ENCODE measurements around the gene SH3YL1.

SH3YL1 gene

DNA sequence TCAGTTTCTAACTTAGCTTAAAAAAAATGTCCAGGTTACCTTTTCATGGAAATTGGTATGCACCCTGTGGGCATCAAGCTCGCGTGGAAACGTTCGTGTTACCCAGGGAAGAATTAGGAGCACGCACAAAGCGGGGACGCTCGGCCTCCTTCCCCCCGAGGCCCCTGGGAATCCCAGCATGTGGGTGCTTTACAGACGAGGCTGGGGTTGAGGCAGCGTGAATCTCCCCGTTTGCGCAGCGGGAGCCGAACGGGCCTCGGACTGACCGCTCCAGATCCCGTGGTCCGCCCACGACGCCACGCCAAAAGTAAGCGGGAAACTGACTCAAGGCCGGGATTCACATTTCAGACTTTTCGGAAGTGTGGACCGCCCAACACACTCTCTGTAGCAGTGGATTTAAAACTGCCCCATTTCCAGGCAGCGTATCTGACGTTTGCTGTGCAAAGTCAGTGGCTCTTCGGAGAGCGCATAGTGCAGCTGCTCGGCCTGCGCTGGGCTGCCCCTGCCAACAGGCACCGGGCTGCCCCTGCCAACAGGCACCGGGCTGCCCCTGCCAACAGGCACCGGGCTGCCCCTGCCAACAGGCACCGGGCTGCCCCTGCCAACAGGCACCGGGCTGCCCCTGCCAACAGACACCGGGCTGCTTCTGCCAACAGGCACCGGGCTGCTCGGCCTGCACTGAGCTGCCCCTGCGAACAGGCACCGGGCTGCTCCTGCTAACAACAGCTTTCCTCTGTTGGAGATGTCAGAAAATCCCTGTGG lies 49.7 kb downstream of the SH3YL1 start:
- no peak for DNase-seq (ENCODE audit: low spot score)

DNA sequence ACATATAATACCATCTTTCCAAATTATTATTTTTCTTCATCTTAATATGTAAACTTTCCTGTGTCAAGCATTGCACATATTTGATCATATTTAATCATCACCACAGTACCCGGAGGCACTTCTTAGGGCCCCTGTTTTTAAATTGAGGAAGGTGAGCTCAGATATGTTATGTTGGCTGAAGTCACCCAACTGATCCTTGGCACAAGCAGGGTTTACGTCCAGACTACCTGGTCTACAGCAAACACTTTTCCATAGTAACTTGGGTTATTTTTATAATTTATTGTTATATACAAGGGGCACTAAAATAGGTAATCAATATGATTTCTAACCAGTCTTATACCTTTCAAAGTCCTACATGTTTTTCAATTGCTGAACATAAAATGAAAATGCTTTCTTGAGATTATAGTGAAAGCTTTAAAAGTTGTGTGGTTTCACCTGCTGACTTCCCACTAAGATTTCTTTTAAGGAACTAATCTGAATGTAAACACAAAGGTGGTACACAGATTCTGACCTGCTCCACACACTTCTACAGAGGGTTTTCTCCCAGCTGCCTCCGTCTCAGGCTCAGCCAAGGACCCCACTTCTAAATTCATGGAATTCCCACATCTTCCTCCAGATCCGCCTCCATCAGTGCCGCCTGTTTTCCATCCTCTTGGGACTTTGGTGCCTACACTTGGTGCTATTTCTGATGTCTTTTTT lies 52.2 kb downstream of the SH3YL1 start:
- no peak for DNase-seq (ENCODE audit: low spot score)

DNA sequence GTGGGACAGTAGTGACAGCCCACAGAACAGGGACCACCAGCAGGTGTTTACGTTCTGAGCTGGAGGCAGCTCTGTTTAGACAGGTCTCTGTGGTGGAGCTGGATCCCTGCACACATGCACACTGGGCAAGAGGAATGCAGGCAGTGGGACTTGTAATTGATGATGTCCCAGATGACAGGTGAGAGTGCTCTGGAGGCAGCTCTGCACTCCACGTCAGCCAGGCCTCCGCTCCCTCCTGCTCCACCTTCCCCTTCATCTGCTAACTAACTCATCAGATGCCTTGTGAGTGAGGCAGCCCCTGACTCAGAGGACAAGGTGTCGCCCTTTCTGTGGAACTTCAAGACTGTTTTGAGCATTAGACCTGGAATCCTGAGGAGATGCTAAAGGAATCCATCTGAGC lies 53.2 kb downstream of the SH3YL1 start:
- peak; percentile 16 for DNase-seq (ENCODE audit: low spot score)

DNA sequence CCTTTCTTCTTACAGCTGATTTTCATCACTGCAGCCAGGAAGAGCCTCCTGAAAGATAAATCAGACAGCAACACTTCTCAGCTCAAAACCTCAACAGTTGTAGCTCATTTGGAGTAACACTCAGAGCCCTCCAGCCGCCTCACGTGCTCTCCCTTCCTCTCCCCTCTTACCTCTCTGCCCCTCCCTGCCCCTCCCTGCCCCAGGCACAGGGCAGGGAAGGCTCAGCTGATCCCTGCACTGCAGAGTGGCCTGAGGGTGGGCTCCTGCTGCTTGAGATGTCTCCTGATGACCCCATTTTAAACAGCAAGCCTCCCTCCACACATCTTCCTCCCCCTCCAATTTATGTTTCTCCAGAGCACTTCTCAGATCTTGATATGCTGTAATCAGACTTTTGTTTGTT lies 54.4 kb downstream of the SH3YL1 start:
- DNase-seq (ENCODE audit: low spot score), result no peak

DNA sequence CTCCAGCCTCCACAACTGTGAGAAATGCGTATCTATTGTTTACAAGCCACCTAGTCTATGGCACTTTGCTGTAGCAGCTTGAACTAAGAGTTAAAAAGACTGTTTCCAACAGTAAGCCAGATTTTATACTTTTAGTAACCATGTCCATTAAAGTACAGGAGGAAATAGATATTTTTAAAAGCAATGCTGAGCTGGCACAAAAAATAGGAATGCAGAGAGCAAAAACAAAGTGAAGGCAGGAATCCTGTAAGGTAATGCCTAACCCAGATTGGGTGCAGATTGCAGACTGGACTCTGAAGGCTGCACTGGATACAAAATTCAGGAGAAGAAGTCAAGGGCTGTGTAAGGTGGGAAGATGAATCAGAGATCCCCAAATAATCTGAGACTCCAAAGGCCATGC lies 55.5 kb downstream of the SH3YL1 start:
- no peak for DNase-seq (ENCODE audit: low spot score)

DNA sequence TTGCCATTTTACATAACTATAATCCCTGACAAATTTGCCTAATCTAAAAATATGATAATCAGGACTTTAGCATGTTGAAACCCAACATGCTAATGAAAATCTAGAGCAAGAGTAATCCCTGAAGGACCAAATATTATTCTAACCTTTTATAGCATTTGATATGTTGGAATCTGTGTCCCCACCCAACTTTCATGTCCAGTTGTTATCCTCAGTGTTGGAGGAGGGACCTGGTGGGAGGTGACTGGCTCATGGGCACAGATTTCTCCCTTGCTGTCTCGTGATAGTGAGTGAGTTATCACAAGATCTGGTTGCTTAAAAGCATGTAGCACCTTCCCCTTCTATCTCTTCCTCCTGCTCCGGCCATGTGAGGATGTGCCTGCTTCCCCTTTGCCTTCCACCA lies 59.8 kb downstream of the SH3YL1 start:
- no peak for DNase-seq (ENCODE audit: low spot score)

DNA sequence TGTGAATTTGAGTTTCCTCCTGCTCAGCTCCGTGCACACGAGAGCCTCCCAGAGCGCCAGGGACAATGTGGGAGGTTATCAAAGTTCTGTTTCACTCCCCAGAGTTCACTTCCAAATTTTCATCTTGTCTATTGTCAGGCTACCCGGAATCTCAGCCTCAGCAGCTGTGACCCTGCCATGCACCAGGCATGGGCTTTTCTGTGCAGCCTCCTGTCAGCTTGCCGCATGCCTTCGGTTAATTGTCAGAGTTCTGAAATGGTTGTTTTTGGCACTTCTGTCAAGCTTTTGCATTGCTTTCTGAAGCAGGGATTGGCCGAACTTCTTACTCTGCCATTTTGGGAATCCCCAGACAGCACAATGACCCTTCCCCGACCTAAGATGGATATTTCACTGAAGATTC lies 60.4 kb downstream of the SH3YL1 start:
- no peak for DNase-seq (ENCODE audit: low spot score)

DNA sequence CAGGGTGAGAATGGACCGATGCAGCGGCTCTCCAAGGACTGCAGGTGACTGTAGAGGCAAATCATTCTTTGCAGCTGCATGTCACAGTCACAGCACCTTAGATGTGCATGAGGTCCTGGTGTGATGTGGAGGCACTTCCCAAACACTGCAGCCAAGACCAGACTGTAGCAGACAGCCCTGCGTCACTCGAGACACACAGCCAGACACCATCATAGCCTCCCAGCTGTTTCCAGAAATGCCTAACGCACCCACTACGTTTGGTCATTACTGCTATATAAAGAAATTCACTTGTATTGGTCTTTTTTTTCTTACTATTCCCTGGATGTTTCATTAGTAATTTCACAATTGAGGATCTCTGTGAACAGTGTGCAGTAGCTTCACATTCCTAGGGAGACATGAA lies 60.9 kb downstream of the SH3YL1 start:
- no peak for DNase-seq (ENCODE audit: low spot score)

DNA sequence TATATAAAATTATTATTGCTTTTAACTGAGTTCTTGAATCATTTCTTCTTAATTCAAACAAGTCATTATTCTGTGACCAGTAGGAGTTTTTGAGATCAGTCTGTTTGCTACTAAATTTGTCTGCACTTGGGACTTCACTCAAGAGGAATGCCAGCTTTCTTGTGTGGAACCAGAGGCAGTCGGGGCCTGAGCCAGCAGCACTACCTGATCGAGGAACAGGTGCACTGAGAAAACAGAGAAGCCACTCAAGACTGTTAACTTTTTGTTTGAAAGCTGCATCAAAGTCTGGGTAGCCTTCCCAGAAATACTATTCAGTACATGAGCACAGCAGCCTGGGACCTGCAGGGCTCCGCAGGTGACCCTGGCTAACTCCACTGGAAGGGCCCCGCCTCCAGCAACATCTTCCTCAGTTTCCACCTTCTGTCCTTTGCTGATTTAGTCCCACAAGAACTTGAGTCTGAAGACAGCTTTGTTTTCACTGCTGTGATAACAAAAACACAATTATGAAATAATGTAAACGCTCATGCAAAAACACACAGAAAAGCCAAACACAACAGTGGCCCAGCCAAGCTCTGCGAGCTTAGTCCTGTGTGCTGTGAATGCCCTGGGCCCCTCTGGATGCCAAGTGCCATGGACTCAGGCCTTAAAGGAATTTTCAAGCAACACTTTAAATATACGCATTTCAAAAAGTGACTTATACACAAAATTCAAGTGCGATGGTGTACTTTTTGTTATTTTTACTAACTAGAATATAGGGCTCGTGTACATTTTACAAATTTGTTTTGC lies 62.0 kb downstream of the SH3YL1 start:
- no peak for DNase-seq (ENCODE audit: low spot score)

DNA sequence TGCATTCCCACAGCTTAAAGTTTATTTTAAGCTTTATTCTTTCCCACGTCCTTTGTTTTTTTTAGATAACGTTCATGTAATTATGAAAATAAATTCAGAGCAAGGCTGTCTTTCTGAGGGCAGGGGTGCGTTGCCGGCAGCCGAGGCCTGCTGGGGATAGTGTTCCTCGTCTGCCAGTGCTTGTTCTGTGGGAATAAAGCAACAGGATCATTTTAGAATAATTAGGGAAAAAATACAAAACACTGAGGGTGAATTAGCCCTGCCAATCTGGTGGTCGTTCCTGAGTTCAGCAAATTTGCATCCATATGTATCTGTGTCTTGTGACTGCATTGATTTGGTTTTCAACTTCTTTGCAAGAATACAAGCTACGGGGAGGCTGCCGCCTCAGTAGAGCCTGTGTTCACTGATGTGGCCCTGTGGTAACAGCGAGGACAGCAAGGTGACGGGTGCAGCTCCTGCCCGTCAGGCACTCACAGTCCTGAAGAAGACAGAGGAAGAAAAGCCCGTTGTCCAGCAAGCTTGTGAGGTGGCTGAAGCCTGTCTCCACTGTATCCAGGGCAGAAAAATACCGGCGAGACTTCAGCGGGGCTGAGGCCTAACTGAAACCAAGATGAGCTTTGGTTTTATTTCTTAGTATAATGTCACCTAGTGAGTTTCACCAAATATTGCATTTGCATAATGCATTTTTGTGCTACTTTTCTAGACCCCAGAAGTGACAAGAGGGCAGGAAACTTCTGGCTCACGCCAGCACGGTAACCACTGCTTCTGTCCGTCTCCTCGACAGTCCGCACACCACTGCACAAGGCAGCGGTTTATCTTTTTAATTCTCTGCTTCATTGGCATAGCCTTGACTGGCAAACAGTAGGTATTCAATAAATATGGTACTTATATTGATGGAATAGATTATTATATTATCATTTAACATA lies 64.5 kb downstream of the SH3YL1 start:
- no peak for DNase-seq (ENCODE audit: low spot score)

DNA sequence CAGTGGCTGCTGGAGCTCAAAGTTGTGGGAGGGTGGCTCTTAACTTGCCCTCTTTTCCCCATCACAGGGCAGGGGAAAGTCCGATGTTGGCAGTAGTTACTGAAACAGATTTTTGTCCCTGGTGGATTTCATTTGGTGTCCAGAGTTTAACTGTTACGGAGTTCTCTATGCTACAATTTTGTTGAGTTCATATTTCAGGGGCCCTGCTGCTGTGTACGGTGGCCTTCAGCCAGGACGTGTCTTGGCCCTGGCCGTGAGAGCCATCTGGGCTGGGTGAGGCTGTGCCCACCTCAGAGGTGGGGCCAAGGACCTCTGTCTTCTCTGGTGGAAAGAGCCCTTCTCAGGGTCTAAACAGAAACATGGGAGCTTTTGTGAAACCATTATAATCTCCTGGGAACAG lies 67.4 kb downstream of the SH3YL1 start:
- no peak for DNase-seq (ENCODE audit: low spot score)

DNA sequence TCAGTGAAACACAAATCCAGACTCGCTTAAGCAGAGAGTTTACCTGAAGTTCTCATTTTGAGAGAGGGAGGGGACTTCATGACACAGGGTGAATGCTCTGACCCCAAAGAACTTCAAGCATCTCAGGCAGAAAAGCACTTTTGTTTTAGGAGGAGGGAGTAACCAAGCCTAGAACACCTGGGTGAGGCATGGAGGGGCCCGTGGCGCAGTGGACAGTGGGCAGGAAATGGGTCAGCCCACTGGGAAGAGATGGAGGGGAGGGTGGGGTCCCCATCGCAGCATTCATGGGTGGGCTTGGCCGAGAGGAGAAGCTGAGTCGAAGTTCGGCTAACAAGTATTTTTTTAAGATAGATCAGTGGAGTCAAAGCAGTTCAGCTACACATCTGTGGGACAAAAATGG lies 67.9 kb downstream of the SH3YL1 start:
- DNase-seq (ENCODE audit: low spot score), result no peak

DNA sequence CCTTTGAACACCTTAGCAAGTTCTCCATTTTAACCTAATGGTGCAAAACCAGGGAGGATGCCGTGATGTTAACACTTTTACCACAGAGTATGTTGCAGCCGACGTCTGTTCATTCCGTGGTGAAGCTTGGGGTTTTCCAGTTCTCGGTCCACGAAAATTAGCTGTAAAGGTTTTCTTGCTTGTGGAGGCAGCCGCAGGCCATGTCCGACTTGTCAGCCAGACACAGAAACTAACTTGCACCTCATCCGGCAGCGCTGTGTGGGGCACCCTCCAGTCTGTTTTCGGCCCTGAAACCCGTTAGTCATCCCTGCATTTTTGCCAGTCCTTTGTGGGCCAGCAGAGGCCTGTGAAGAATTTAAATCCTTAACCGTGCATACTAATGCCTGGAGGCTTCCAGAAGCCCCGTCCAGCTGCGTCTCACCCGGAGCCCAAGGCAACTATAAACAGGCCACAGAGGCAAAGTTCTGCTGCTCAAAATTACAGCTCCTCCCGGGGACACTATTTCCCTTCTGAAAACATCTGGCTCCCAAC lies 70.6 kb downstream of the SH3YL1 start:
- DNase-seq (ENCODE audit: low spot score), result no peak

DNA sequence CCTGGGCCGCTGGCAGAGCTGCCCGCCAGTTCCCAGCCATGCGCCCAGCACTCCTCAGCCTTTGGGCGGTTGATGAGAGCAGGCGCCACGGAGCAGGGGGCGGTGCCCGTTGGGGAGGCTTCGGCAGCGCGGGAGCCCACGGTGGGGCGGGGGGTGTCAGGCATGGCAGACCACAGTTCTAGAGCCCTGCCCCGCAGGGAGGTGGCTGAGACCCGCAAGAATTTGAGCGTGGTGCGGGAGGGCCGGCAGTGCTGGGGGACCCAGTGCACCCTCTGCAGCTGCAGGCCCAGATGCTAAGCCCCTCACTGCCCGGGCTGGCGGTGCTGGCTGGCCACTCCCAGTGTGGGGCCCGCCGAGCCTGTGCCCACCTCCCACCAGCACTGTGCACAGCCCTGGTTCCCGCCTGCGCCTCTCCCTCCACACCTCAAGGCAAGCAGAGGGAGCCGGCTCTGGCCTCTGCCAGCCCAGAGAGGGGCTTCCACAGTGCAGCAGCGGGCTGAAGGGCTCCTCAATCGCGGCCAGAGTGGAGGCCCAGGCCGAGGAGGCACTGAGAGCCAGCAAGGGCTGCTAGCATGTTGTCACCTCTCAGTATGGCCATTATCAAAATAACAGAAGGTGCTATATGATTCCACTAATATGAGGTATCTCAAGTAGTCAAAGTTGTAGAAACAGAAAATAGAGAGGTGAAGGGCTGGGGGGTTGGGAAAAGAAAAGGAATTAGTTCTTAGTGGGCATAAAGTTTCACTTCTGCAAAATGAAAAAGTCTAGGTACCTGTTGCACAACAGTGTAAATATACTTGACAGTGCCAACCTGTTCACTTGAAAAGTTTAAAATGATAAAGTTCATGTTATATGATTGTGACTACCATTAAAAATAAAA lies 72.3 kb downstream of the SH3YL1 start:
- DNase-seq (ENCODE audit: low spot score), result no peak

DNA sequence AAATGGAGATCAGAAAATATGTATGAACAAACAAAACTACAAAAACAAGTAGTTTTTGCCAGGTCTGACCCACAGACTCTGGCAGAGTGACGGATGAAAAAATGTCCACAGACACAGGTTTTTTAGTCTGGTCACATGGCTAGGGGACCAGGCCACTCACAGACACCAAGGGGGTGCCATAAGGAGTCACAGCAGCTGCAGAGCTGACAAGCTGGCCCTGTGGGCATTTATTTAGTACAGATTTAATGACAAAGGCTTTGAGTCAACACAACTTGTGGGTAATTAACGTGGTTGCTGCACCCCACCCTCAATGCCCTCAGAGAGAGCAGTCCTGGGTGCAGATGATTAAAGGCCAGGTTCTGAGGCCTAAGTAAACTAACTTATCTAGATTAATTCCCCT lies 76.0 kb downstream of the SH3YL1 start:
- no peak for DNase-seq (ENCODE audit: low spot score)

DNA sequence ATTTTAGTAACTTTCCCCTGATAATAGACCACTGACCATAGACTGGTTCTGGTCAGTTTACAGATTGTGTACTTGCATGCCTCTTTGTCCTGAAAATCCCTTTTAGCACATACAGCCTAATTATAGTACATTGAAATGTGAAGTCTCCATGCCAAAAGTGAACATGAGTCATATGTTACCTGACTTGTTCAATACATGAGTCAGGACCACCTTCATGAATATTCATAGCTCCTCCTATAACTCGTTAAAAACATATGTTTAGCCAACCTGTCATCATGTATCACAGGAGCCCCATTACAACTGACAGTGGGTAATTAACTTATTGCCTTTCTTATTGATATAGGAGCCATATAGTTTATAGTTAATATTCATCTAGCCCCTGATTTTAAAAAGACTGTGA lies 78.6 kb downstream of the SH3YL1 start:
- DNase-seq (ENCODE audit: low spot score), result no peak

DNA sequence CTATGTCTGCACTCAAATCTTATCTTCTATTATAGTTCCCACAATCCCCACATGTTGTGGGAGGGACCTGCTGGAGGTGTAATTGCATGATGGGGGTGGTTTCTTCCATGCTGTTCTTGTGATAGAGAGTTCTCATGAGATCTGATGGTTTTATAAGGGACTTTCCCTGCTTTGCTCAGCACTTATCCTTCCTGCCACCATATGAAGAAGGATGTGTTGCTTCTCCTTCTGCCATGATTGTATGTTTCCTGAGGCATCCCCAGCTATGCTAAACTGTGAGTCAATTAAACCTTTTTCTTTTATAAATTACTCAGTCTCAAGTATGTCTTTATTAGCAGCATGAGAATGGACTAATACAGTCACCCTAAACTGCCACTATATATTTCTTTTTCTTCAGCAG lies 79.1 kb downstream of the SH3YL1 start:
- DNase-seq (ENCODE audit: low spot score), result no peak

DNA sequence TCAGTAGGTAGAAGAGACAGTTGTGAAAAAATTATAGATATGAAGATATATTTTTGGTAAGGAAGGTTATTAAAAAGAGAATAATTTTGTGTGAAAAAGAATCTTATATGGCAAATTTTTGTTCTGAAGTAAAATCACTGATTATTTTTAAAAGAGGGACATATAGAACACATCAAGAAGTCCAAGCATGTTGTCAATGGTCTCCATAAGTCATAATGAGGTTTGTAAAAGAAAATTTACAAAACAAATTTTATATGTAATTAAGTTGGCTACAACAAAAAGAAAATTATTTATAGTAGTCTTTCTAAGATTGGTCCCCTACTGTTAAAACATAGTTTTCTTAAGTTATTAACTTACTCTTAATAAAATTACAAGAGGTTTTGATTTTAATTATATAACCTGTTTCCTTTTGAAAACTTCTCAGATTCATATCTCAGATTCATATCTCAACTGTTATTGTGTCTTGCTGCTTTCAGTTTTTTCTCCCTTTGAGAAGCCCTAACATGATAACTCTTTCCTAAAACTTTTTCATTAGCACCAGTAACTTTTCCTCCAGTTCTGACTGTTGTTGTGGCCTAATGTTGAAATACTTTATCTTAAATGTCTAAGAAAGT lies 81.2 kb downstream of the SH3YL1 start:
- no peak for DNase-seq (ENCODE audit: low spot score)

DNA sequence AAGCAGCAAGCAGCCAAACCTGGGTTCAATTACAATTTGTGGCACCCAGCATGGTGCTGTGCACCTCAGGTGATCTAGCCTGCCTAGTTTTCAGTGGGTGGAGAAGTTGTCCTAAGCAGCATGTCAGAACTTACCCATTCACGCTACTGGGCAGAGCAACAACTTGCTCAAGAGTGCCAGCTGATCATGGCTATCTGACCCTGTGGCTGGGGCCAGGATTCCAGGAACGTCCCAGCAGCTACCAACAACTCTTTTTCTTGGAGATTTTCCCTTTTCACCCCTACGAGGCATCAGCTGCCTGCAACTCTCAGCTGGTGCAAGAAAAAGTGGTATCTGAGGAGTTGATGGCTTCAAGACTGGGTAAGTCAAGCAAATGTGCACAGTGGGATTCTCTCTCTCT lies 83.5 kb downstream of the SH3YL1 start:
- no peak for DNase-seq (ENCODE audit: low spot score)

DNA sequence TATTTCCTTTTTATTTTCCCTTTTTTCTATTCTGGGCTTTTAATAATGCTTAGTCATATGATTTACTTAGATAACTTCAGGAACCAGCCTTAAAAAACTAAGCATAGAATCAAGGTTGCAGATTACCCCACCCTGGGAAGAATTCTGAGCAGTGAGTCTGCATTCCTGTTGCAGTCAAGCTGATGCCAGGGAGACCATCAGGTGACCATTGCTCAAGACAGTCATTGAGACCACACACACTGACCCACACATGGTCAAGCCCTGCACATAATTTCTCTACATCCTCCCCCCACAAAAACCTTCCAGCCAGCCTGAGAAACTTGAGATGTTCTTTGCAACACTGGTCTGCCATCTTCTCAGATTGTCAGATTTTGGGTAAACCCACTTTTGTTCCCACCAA lies 83.9 kb downstream of the SH3YL1 start:
- DNase-seq (ENCODE audit: low spot score), result no peak
